ENCODE results near the gene DNM2. TPM values are rescaled to one million over a fixed set of nuclear protein-coding genes. Genes with fewer than 3 reads are reported as not detected.

Gene DNM2
- total and polyA plus RNA-seq, 7 experiments from 2014 or later, result 49.1 to 340 (median 269) TPM

DNA sequence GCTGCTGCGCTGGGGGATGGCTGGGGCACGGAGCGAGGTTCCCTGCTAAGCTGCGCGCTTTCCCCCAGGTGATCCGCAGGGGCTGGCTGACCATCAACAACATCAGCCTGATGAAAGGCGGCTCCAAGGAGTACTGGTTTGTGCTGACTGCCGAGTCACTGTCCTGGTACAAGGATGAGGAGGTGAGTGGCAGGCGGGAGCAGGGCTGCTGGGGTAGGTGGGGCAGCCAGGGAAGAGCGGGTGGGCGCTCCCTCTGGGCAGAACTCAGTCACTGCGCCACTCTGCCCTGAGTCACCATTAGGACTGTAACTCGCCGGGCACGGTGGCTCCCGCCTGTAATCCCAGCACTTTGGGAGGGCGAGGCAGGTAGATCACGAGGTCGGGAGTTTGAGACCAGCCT is 94.3 kb downstream of the DNM2 start:
- intact Hi-C loops (cut with micrococcal nuclease), result no loop called here
- CTCF ChIA-PET, result no interaction called here

GRCh38 chr19:10812902-10813404 is 95.1 kb downstream of the DNM2 start:
- ChIA-PET POLR2A (no interaction called here), CTCF (no interaction called here)
- peak; percentile 82 for ATAC-seq
- Histone ChIP-seq H3K27ac (ENCODE audit: low read depth, low read length) (no peak overlapping the region), H3K4me1 (ENCODE audit: control insufficient read depth in 2 of 2, insufficient read depth in 2 of 2, low read length in 2 of 2) (peaks cover 0 to 40% of the 10 kb centered on the region in 2 donors), H3K4me3 (ENCODE audit: low read length) (no peak overlapping the region), H3K27me3 (ENCODE audit: control insufficient read depth in 2 of 2, insufficient read depth in 2 of 2, low read length in 2 of 2) (no peaks in the 10 kb centered on the region), H3K9me3 (ENCODE audit: control insufficient read depth in 2 of 3, low read length in 3 of 3) (no peaks in the 10 kb centered on the region), H3K36me3 (ENCODE audit: control insufficient read depth in 2 of 3, insufficient read depth in 3 of 3, low read length in 3 of 3) (peaks cover 0 to 81% (median 10%) of the 10 kb centered on the region in 3 experiments)
- peaks cover 12 to 25% (median 20%) of the 10 kb centered on the region in 5 donors for H3K36me3 Mint-ChIP-seq
- DNase-seq, result no peak
- intact Hi-C loops (cut with micrococcal nuclease), result no loop called here
- H3K27ac Mint-ChIP-seq, result peak overlapping the region in 6 of 9 donors; percentile 13 to 85 (median 38)
- no peaks in the 10 kb centered on the region for H3K9me3 Mint-ChIP-seq
- no peaks in the 10 kb centered on the region for H3K27me3 Mint-ChIP-seq
- H3K4me3 Mint-ChIP-seq, result peak overlapping the region in 2 of 10 donors; percentile 21 to 23
- peaks cover 10 to 33% (median 14%) of the 10 kb centered on the region in 7 donors for H3K4me1 Mint-ChIP-seq

More for the DNA sequence above, 94.3 kb downstream of the DNM2 start:
- ATAC-seq (no peak), DNase-seq (no peak)
- Histone ChIP-seq H3K4me3 (ENCODE audit: low read length) (no peak overlapping the region), H3K27ac (ENCODE audit: low read depth, low read length) (no peak overlapping the region), H3K27me3 (ENCODE audit: control insufficient read depth in 2 of 2, insufficient read depth in 2 of 2, low read length in 2 of 2) (no peaks in the 10 kb centered on the region), H3K9me3 (ENCODE audit: control insufficient read depth in 2 of 3, low read length in 3 of 3) (no peaks in the 10 kb centered on the region), H3K36me3 (ENCODE audit: control insufficient read depth in 2 of 3, insufficient read depth in 3 of 3, low read length in 3 of 3) (peaks cover 0 to 83% (median 10%) of the 10 kb centered on the region in 3 experiments), H3K4me1 (ENCODE audit: control insufficient read depth in 2 of 2, insufficient read depth in 2 of 2, low read length in 2 of 2) (peaks cover 0 to 40% of the 10 kb centered on the region in 2 donors)
- POLR2A ChIA-PET, result interaction anchor here (0.5 kb wide), 1 partner anchor 33 kb away, joined by 4 read pairs; no protein-coding TSS in a partner anchor
- H3K27me3 Mint-ChIP-seq, result no peaks in the 10 kb centered on the region
- H3K9me3 Mint-ChIP-seq, result no peaks in the 10 kb centered on the region
- H3K27ac Mint-ChIP-seq, result peak overlapping the region in 2 of 9 donors; percentile 15 to 49
- H3K36me3 Mint-ChIP-seq, result peaks cover 12 to 26% (median 20%) of the 10 kb centered on the region in 5 donors
- no peak overlapping the region for H3K4me3 Mint-ChIP-seq
- peaks cover 10 to 35% (median 14%) of the 10 kb centered on the region in 7 donors for H3K4me1 Mint-ChIP-seq

- DNase-seq, result no peak
- no peak overlapping the region for H3K4me3 Mint-ChIP-seq
- intact Hi-C loops (cut with micrococcal nuclease), result no loop called here
Observed at GRCh38 chr19:10815007-10815536, 97.2 kb downstream of the DNM2 start.

DNA sequence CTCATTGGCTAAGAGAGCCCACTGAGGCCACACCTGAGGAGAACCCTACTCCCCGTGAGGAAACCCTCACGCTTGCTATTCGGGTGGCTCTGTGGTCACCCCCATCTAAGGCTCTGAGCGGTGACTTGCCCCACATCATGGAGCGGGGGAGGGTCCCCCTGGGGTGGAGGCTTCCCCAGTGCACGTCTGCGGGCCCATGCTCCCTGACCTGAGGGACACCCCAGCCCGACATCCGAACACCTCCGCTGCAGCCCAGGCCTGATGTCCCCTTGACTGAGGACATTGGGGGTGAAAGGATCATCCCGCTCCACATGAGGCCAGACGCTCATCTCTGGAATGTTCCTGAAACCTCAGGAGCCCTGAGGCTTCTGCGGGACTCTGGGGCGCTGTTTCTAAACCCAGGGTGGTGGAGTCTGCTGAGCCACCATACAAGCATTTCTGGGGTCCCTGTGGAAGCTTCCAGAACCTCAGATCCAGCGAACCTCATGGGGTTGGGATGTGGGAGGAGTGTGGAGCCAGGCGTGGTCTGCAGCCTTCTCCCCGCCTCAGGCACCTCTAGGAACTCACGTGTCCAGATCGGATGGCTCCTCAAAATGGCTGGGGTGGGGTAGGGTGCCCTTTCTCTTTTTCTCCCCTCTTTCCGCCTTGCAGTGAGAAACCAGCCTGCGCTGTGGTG is 98.2 kb downstream of the DNM2 start:
- H3K4me3 Mint-ChIP-seq, result no peak overlapping the region
- peaks cover 0 to 31% (median 15%) of the 10 kb centered on the region in 5 donors for H3K36me3 Mint-ChIP-seq
- no peak overlapping the region for H3K27ac ChIP-seq (ENCODE audit: low read depth, low read length)
- peaks cover 0 to 26% of the 10 kb centered on the region in 2 donors for H3K4me1 ChIP-seq (ENCODE audit: control insufficient read depth in 2 of 2, insufficient read depth in 2 of 2, low read length in 2 of 2)
- CTCF ChIA-PET, result no interaction called here
- no peaks in the 10 kb centered on the region for H3K9me3 ChIP-seq (ENCODE audit: control insufficient read depth in 2 of 3, low read length in 3 of 3)
- POLR2A ChIA-PET, result no interaction called here
- peak overlapping the region in 2 of 9 donors; percentile 38 for H3K27ac Mint-ChIP-seq
- H3K27me3 ChIP-seq (ENCODE audit: control insufficient read depth in 2 of 2, insufficient read depth in 2 of 2, low read length in 2 of 2), result no peaks in the 10 kb centered on the region
- no peak overlapping the region for H3K4me3 ChIP-seq (ENCODE audit: low read length)
- ATAC-seq (no peak), DNase-seq (no peak)
- intact Hi-C loops (cut with micrococcal nuclease), result no loop called here
- H3K9me3 Mint-ChIP-seq, result peaks cover 0 to 2% (median 0%) of the 10 kb centered on the region in 11 donors
- peaks cover 6 to 69% (median 13%) of the 10 kb centered on the region in 3 experiments for H3K36me3 ChIP-seq (ENCODE audit: control insufficient read depth in 2 of 3, insufficient read depth in 3 of 3, low read length in 3 of 3)
- H3K27me3 Mint-ChIP-seq, result no peaks in the 10 kb centered on the region
- H3K4me1 Mint-ChIP-seq, result peaks cover 0 to 20% (median 0%) of the 10 kb centered on the region in 7 donors

More at GRCh38 chr19:10815007-10815536, 97.2 kb downstream of the DNM2 start:
- Histone ChIP-seq H3K4me3 (ENCODE audit: low read length) (no peak overlapping the region), H3K27me3 (ENCODE audit: control insufficient read depth in 2 of 2, insufficient read depth in 2 of 2, low read length in 2 of 2) (no peaks in the 10 kb centered on the region), H3K9me3 (ENCODE audit: control insufficient read depth in 2 of 3, low read length in 3 of 3) (no peaks in the 10 kb centered on the region), H3K27ac (ENCODE audit: low read depth, low read length) (no peak overlapping the region), H3K36me3 (ENCODE audit: control insufficient read depth in 2 of 3, insufficient read depth in 3 of 3, low read length in 3 of 3) (peaks cover 4 to 69% (median 12%) of the 10 kb centered on the region in 3 experiments), H3K4me1 (ENCODE audit: control insufficient read depth in 2 of 2, insufficient read depth in 2 of 2, low read length in 2 of 2) (peaks cover 0 to 26% of the 10 kb centered on the region in 2 donors)
- Mint-ChIP-seq H3K9me3 (no peaks in the 10 kb centered on the region), H3K27me3 (no peaks in the 10 kb centered on the region), H3K4me1 (peaks cover 0 to 16% (median 0%) of the 10 kb centered on the region in 7 donors), H3K27ac (peak overlapping the region in 4 of 9 donors; percentile 0 to 50 (median 32)), H3K36me3 (peaks cover 0 to 22% (median 9%) of the 10 kb centered on the region in 5 donors)
- CTCF ChIA-PET, result no interaction called here
- peak; percentile 33 for ATAC-seq
- POLR2A ChIA-PET, result no interaction called here

DNA sequence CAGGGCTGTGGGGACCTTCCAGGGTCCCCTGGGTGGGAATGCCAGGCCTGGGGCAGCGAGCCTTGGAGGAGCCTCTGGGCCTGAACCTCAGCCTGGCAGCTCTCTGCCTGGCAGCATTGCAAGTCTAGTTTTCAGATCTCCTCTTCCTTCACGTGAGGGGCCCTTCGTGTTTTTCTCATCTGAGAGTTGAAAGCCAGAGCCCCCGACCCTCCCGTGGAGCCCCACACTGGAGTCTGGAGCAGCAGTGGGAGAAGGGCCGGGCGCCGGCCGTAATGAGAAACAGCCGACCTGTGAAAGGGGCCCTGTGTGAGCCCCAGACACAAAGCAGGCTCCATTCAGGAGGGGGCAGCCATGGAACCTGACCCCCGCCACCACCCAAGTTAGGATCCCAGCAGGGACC is 98.8 kb downstream of the DNM2 start:
- Histone ChIP-seq H3K36me3 (ENCODE audit: control insufficient read depth in 2 of 3, insufficient read depth in 3 of 3, low read length in 3 of 3) (peaks cover 6 to 69% (median 10%) of the 10 kb centered on the region in 3 experiments), H3K27ac (ENCODE audit: low read depth, low read length) (no peak overlapping the region), H3K9me3 (ENCODE audit: control insufficient read depth in 2 of 3, low read length in 3 of 3) (no peaks in the 10 kb centered on the region), H3K4me3 (ENCODE audit: low read length) (no peak overlapping the region), H3K4me1 (ENCODE audit: control insufficient read depth in 2 of 2, insufficient read depth in 2 of 2, low read length in 2 of 2) (peaks cover 0 to 26% of the 10 kb centered on the region in 2 donors), H3K27me3 (ENCODE audit: control insufficient read depth in 2 of 2, insufficient read depth in 2 of 2, low read length in 2 of 2) (no peaks in the 10 kb centered on the region)
- CTCF ChIA-PET, result no interaction called here
- Mint-ChIP-seq H3K27me3 (no peaks in the 10 kb centered on the region), H3K4me3 (no peak overlapping the region), H3K27ac (peak overlapping the region in 1 of 9 donors; percentile 38), H3K9me3 (peaks cover 0 to 2% (median 0%) of the 10 kb centered on the region in 11 donors), H3K4me1 (peaks cover 0 to 22% (median 0%) of the 10 kb centered on the region in 7 donors), H3K36me3 (peaks cover 0 to 33% (median 15%) of the 10 kb centered on the region in 5 donors)
- no peak for DNase-seq
- intact Hi-C loops (cut with micrococcal nuclease), result no loop called here
- POLR2A ChIA-PET, result no interaction called here
- ATAC-seq, result no peak

GRCh38 chr19:10817291-10818038 is 99.6 kb downstream of the DNM2 start:
- peaks cover 0 to 26% of the 10 kb centered on the region in 2 donors for H3K4me1 ChIP-seq (ENCODE audit: control insufficient read depth in 2 of 2, insufficient read depth in 2 of 2, low read length in 2 of 2)
- ChIA-PET POLR2A (no interaction called here), CTCF (no interaction called here)
- H3K27me3 ChIP-seq (ENCODE audit: control insufficient read depth in 2 of 2, insufficient read depth in 2 of 2, low read length in 2 of 2), result no peaks in the 10 kb centered on the region
- peaks cover 0 to 2% (median 0%) of the 10 kb centered on the region in 11 donors for H3K9me3 Mint-ChIP-seq
- no peaks in the 10 kb centered on the region for H3K27me3 Mint-ChIP-seq
- H3K4me3 ChIP-seq (ENCODE audit: low read length), result no peak overlapping the region
- H3K4me1 Mint-ChIP-seq, result peaks cover 0 to 19% (median 0%) of the 10 kb centered on the region in 7 donors
- no peak for DNase-seq
- no peak for ATAC-seq
- intact Hi-C loops (cut with micrococcal nuclease), result no loop called here
- H3K27ac ChIP-seq (ENCODE audit: low read depth, low read length), result no peak overlapping the region
- no peaks in the 10 kb centered on the region for H3K9me3 ChIP-seq (ENCODE audit: control insufficient read depth in 2 of 3, low read length in 3 of 3)
- H3K36me3 ChIP-seq (ENCODE audit: control insufficient read depth in 2 of 3, insufficient read depth in 3 of 3, low read length in 3 of 3), result peaks cover 6 to 70% (median 10%) of the 10 kb centered on the region in 3 experiments
- no peak overlapping the region for H3K27ac Mint-ChIP-seq
- H3K4me3 Mint-ChIP-seq, result no peak overlapping the region
- peaks cover 0 to 33% (median 15%) of the 10 kb centered on the region in 5 donors for H3K36me3 Mint-ChIP-seq
